Type B pancreatic cell (in vitro differentiated cells): ENCODE data around the gene FPR2. TPM values are rescaled to one million over a fixed set of nuclear protein-coding genes. Genes with fewer than 3 reads are reported as not detected.
"Not testable (repeated sequence)": the region's sequence is repeated elsewhere in the genome, so short reads cannot be mapped to it uniquely, and the experiment has no call there.

ENCODE experiments used
- DNase-seq: peaks from one replicate; pipeline ENCODE4 v3.0.0; 2021; ENCODE audit warnings: mixed read lengths; ENCODE audit not compliant: unreplicated experiment; ENCODE audit errors: extremely low spot score
- H3K27ac Mint-ChIP-seq: 2 replicates; pipeline ENCODE4 v1.8.0; 2021; ENCODE audit warnings: mild to moderate bottlenecking, mixed read lengths
- H3K27me3 Mint-ChIP-seq: 2 replicates; pipeline ENCODE4 v1.8.0; 2021; ENCODE audit warnings: mixed read lengths
- H3K36me3 Mint-ChIP-seq: 2 replicates; pipeline ENCODE4 v1.8.0; 2021; ENCODE audit warnings: mixed read lengths
- H3K4me1 Mint-ChIP-seq: one replicate; pipeline ENCODE4 v1.8.0; 2021; ENCODE audit warnings: mixed read lengths; ENCODE audit not compliant: unreplicated experiment
- H3K4me3 Mint-ChIP-seq: 2 replicates; pipeline ENCODE4 v1.8.0; 2021; ENCODE audit warnings: mild to moderate bottlenecking, mixed read lengths
- H3K9me3 Mint-ChIP-seq: 2 replicates; pipeline ENCODE4 v1.8.0; 2021; ENCODE audit warnings: mixed read lengths
- total RNA-seq: library from RNA; stranded (reverse); gene quantifications from 2 replicates; pipeline ENCODE4 v1.2.1, GENCODE V29; 2021; ENCODE audit warnings: low replicate concordance
- TF ChIP-seq, protein P1 (sequence below): fragments of 200-600 bp; sonication (generic); conservative IDR thresholded peaks from 2 replicates; pipeline ENCODE4 v1.5.0; 2021; ENCODE audit warnings: antibody characterized with exemption, mild to moderate bottlenecking

FPR2 gene
- total RNA-seq, 1 donor from 2014 or later, result not detected

DNA sequence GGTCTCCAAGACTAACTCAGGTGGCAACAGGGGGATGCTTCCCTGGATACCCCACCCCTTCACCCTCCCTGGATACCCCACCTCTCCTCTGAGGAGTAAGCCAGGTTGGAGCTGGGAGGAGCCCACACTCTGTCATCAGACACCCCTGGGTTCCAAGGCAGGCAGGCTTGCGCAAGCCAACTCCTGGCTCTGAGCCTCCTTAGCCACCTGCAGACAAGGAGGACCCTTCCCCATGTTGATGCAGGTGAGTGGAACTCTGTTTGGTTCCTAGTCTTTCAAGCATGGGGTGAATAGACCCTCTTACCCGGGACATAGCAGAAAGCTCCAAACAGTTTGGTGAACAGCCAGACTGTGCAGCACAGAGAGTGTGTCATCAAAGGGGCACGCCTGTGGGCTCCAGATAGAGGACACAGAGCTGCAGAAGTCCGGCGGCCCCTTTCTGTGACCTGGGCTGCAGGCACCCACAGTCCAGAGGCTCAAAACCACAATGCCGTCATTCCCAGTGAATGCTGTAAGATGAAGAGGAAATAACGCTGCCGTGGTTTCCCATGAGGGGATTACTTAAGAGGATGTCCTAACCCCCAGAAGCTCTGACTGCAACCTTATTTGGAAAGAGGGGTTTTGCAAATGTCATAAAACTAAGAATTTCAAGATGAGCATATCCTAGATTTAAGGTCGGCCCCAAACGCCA lies 25.1 kb upstream of the FPR2 start:
- Mint-ChIP-seq H3K4me3 (no peak overlapping the region), H3K27ac (no peak overlapping the region), H3K36me3 (no peaks in the 10 kb centered on the region), H3K27me3 (peaks cover 6% of the 10 kb centered on the region), H3K4me1 (no peaks in the 10 kb centered on the region), H3K9me3 (no peaks in the 10 kb centered on the region)
- TF ChIP-seq, protein P1, sequence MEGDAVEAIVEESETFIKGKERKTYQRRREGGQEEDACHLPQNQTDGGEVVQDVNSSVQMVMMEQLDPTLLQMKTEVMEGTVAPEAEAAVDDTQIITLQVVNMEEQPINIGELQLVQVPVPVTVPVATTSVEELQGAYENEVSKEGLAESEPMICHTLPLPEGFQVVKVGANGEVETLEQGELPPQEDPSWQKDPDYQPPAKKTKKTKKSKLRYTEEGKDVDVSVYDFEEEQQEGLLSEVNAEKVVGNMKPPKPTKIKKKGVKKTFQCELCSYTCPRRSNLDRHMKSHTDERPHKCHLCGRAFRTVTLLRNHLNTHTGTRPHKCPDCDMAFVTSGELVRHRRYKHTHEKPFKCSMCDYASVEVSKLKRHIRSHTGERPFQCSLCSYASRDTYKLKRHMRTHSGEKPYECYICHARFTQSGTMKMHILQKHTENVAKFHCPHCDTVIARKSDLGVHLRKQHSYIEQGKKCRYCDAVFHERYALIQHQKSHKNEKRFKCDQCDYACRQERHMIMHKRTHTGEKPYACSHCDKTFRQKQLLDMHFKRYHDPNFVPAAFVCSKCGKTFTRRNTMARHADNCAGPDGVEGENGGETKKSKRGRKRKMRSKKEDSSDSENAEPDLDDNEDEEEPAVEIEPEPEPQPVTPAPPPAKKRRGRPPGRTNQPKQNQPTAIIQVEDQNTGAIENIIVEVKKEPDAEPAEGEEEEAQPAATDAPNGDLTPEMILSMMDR, result no peak
- DNase-seq, result no peak

DNA sequence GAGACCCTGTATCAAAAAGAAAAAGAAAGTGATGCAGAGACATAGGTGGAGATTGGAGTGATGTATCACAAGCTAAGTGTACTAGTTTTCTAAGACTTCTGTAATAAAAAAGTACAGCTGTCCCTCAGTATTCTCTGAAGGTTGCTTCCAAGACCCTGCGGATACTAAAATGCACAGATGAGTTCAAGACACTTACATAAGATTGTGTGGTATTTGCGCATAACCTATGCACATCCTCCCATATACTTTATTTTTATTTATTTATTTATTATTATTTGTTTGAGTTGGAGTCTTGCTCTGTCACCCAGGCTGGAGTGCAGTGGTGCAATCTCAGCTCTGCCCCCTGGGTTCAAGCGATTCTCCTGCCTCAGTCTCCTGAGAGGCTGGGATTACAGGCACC lies 23.6 kb upstream of the FPR2 start:
- H3K4me1 Mint-ChIP-seq, result no peaks in the 10 kb centered on the region
- no peak for DNase-seq
- H3K9me3 Mint-ChIP-seq, result no peaks in the 10 kb centered on the region
- no peak overlapping the region for H3K4me3 Mint-ChIP-seq
- H3K27me3 Mint-ChIP-seq, result peaks cover 6% of the 10 kb centered on the region
- TF ChIP-seq, protein P1, result no peak
- H3K36me3 Mint-ChIP-seq, result no peaks in the 10 kb centered on the region
- H3K27ac Mint-ChIP-seq, result no peak overlapping the region

DNA sequence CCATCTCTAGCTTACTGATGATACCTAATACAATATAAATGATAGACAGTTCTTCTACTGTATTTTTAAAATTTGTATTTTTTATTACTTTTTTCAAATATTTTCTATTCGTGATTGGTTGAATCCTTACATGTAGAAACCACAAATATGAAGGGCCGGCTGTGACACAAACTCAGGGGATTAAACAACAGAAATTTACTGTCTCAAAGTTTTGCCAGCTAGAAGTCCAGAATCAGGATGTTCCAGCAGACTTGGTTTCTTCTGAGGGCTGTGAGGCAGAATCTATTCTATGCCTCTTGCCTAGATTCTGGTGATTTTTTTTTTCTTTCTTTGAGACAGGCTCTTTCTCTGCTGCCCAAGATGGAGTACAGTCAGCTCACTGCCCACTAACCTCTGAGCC lies 23.1 kb upstream of the FPR2 start:
- Mint-ChIP-seq H3K27me3 (peaks cover 6% of the 10 kb centered on the region), H3K4me1 (no peaks in the 10 kb centered on the region), H3K36me3 (no peaks in the 10 kb centered on the region), H3K4me3 (no peak overlapping the region), H3K9me3 (no peaks in the 10 kb centered on the region), H3K27ac (no peak overlapping the region)
- DNase-seq, result no peak
- TF ChIP-seq, protein P1, result no peak

DNA sequence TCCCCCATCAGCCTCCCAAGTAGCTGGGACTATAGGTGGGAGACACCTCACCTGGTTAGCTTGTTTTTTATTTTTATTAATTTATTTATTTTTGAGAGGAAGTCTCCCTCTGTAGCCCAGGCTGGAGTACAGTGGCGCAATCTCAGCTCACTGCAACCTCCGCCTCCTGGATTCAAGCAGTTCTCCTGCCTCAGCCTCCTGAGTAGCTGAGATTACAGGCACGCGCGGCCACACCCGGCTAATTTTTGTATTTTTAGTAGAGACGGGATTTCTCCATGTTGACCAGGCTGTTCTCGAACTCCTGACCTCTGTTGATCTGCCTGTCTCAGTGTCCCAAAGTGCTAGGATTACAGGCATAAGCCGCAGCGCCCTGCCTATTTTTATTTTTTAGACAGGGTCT lies 22.5 kb upstream of the FPR2 start:
- not testable (repeated sequence) for DNase-seq, H3K4me3 Mint-ChIP-seq, H3K4me1 Mint-ChIP-seq, H3K36me3 Mint-ChIP-seq, H3K27ac Mint-ChIP-seq, H3K27me3 Mint-ChIP-seq, H3K9me3 Mint-ChIP-seq

DNA sequence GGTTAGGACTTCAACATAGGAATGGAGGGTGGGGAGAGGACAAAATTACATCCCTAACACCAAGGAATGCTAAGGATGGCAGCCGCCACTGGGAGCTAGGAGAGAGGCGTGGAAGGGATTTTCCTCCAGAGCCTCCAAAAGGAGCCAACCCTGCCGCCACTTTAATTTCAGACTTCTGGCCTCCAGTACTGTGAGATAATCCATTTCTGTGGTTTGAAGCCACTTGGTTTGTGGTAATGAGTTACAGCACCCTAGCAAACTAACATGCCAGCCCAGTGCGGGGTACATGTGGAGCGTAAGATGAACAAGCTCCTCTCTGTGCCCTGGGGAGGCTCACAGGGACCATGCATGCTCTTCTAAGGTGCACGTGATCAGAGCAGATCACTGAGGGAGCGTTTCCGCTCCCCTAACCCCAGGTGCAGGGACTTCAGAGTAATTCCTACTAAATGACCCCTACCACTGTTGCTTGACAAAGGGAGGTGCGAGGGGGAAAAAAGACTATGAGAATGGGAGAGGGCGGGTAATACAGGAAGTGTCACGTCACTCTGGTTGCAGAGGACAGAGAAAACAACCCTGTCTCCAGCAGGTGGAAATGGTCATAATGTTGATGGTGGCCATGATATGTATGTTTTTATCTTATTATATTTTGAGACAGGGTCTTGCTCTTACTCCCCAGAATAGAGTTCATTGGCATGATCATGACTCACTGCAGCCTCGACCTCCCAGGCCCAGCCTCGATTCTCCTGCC lies 21.3 kb upstream of the FPR2 start:
- TF ChIP-seq, protein P1, result no peak
- Mint-ChIP-seq H3K9me3 (no peaks in the 10 kb centered on the region), H3K27me3 (peaks cover 6% of the 10 kb centered on the region), H3K27ac (no peak overlapping the region), H3K36me3 (no peaks in the 10 kb centered on the region), H3K4me3 (no peak overlapping the region), H3K4me1 (no peaks in the 10 kb centered on the region)
- DNase-seq, result no peak

DNA sequence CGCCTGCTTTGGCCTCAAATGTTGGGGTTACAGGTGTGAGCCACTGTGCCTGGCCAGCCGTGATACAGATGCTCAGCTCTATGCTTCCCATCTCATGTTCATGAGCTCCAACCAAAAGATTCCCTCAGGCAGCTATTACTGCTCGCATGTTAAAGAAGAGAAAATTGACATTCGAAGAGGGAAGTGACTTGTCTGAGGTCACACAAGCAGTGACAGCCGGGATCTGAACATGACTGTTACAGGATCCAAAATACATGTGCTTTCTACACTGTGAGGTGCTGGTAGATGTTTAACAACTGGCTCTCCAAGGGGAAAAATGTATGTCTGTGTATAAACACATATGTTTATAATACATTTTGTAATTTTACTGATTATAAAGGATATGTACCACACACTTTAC lies 20.6 kb upstream of the FPR2 start:
- TF ChIP-seq, protein P1, result no peak
- Mint-ChIP-seq H3K27ac (no peak overlapping the region), H3K36me3 (no peaks in the 10 kb centered on the region), H3K9me3 (no peaks in the 10 kb centered on the region), H3K4me3 (no peak overlapping the region), H3K4me1 (no peaks in the 10 kb centered on the region), H3K27me3 (peaks cover 6% of the 10 kb centered on the region)
- DNase-seq, result no peak
